GM18870 (cell line): ENCODE data around the gene CST7.
"Not testable (repeated sequence)": the region's sequence is repeated elsewhere in the genome, so short reads cannot be mapped to it uniquely, and the experiment has no call there.

Experiments
- ATAC-seq: cut with Tn5 transposase; IDR thresholded peaks from one replicate; pipeline ENCODE4 v1.9.1; 2021; ENCODE audit warnings: moderate library complexity; ENCODE audit not compliant: unreplicated experiment

The CST7 gene

DNA sequence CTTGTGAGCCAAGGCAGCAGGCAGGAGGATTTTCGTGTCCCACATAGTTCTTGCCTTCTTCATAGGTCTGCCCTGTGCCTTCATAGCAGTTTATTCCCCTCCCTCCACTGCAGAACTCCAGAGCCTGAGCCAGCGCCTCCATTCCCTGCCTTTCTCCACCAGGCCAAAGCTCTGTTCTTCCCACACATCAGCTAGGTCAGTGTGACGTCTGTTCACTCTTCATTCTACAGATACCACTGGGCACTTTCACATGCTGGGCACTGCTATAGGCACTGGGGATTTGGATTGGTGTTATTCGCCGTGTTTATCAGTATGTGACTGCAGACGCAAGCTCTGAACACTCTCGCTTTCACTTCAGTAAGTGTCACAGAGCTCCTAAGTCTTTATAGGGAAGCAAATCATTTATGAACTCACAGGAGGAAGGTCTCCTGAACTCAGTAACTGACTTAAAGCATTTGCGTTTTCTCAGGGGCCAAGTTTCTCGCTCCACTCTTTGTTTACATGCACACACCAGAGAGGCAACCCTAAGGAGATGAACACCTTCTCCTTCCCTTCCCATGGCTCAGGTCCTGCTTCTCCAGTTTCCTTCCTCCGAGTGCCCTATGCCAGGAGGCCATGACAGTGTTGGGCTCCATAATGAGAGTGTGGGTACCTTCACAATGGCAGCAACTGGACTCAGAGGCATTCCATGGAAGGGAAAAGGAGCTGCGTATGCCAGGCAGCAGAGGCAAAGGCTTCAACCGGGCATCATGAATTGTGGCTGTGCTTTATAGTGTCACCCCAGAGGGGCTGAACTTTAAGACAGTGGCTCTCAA is 49.8 kb downstream of the CST7 start:
- ATAC-seq, result no peak

GRCh38 chr20:24999568-24999967 is 50.5 kb downstream of the CST7 start:
- ATAC-seq, result no peak

GRCh38 chr20:25000268-25000801 is 51.3 kb downstream of the CST7 start:
- no peak for ATAC-seq

- ATAC-seq, result not testable (repeated sequence)
These were observed 52.3 kb downstream of the CST7 start for GRCh38 chr20:25001323-25001722.

GRCh38 chr20:25003002-25003401 is 53.9 kb downstream of the CST7 start:
- no peak for ATAC-seq

GRCh38 chr20:25005220-25005619 is 56.2 kb downstream of the CST7 start:
- ATAC-seq, result no peak

- no peak for ATAC-seq
These were observed 56.6 kb downstream of the CST7 start for GRCh38 chr20:25005661-25006060.

GRCh38 chr20:25006431-25007167 is 57.5 kb downstream of the CST7 start:
- no peak for ATAC-seq

GRCh38 chr20:25007491-25008305 is 58.6 kb downstream of the CST7 start:
- no peak for ATAC-seq

DNA sequence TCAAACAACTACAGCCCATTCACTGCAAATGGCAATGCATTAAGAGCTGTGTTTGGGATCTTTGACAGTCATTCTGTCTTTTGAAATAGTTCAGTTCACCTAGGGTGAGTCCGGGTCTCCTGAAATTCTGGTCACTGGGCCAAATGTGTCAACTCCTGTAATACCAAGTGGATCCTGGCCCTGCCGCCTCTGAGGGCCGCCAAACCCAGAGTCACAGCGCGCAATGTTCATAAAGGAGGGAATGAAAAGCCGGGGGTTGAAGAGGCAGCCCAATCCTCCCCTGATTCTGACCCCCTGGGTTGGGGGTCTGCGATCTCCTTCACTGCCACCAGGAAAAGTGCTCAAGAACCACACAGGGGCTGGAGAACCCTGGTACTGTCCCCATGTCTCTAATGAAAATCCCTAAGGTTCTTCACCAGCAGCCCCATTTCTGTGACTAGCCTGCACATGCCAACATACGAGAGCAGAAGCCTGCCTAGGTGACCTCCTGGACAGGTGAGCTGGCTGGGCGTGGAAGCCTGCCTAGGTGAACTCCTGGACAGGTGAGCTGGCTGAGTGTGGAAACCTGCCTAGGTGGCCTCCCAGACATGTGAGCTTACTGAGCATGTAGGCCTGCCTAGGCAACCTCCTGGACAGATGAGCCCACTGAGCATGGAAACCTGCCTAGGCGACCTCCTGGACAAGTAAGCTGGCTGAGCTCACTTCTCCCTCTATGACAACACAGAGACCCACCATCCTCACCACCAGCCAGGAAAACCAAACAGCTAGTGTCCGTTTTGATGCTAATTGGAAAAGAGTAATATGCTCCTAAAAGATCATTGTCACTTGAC is 59.5 kb downstream of the CST7 start:
- no peak for ATAC-seq
